AML-193 (cell line): ENCODE results near the gene VPS72.

Source experiments
- DNase-seq, 2 experiments: peaks; one replicate each; lab custom pipeline; 2025; lab: John Stamatoyannopoulos, UW

The VPS72 gene

DNA sequence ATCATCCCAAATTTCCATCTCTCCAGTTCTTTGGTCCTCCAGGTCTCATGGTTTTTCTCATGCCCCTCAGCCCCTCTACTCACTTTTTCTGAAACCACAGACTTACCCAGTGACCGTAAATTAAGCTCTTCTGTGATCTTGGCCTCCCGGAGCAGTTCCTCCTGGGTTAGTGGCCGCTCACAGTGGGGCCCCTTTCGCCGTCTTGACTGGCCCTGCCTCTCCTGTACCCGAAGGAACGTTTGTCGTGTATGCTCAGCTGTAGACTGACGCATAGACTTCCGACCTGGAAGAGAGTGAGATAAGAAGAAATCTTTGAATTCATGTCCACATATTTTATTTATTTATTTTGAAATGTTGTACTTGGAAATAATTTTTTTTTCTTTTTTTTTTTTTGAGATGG lies 5.8 kb downstream of the VPS72 start:
- DNase-seq, result no peak

DNA sequence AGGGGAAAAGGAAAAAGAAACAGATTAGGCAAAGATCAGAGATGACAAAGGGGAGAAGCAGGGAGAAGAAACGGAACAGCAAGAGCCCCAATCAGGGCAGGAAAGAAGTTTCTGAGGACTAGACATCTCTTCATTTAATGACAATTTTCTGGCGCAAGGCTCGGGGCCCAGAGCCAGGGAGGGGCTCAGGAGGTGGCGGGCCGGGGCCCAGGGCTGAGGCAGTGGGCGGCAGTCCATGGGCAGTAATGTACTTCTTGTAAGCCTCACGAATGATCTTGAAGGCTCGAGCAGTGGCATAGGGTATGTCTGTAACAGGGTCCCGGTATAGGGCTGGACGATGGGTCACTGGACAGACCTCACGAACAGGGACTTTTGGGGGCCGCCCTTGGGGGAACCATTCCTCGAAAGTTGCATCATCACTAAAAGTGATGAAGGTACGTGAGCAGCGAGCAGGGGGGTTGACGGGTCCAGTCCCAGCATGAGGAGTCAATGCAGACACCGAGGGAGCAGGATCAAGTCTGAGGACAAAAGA lies 13.4 kb downstream of the VPS72 start:
- no peak for DNase-seq

DNA sequence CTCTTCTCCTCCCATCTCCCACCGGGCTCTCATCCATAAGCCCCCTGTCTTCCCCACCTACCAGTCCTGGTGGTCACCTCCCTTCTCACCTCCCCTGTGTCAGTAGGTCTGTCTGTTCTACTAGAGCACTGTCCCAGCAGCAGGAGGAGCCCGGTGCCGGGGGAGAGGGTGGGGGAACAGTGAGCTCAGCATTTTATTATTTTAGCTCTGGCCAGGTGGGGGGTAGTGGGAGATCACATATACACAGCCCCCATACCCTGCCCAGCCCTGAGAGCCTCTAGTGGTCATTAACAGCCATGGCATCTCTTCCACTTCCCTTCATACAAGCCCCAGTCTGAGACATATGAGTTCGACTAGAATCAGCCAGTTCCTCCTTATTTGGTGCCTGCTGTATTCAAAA lies 14.1 kb downstream of the VPS72 start, which contains the start of gene TMOD4:
TMOD4 (minus strand) TSS at position 119 of the 400 bp plus-strand sequence. CDS start 1,106 bp downstream, outside the sequence.
- peak; percentile 28 to 41 for DNase-seq

DNA sequence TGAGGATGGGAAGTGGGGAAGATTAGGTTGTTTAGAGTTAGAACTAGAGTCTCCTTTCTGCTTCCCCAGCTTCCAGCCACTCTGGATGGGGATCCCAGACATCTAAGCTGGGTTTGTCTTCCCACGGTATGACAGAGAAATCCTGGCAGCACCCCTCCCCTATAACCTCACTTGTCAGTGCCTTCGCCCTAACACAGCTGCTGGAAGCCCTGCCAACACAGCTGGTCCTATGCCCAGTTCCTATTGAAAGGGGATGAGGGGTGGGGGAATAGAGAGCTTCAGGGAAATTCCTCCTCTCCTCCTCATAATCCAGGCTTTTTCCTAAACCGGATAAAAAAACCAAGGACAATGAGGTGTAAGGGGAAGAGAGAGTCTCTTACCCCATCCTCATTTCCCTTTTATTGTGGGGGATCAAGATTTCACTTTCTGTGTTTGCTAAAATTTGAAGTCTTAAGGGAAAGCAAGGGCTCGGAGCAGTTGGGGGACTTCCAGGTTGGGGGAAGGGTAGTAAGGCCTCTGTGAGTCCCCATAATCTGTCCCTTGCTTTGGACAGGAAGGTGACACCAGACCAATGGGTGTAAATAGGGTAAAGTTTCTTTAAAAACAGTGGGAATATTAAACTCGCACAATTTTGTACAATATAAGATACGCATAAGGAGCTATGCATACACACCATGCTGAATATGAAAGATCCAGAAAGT lies 14.8 kb downstream of the VPS72 start:
- no peak for DNase-seq

DNA sequence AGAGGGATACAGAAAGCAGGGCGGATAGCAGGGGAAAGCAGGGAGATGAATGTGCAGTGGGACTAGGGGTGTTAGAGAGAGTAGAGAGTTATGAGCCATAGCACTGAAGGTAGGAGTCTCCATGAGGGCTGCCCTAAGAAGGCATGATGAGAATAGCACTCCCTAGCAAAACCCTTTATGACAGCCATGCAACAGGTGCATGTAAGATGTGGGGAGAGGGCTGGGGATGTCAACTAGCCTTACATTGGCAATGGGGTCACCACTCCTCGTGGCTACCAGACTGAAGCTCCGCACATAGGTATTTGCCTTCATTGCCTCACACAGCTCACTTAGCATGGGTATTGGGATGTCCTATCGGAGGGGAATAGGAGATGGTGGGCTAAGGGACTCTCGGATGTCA lies 18.8 kb downstream of the VPS72 start:
- no peak for DNase-seq

DNA sequence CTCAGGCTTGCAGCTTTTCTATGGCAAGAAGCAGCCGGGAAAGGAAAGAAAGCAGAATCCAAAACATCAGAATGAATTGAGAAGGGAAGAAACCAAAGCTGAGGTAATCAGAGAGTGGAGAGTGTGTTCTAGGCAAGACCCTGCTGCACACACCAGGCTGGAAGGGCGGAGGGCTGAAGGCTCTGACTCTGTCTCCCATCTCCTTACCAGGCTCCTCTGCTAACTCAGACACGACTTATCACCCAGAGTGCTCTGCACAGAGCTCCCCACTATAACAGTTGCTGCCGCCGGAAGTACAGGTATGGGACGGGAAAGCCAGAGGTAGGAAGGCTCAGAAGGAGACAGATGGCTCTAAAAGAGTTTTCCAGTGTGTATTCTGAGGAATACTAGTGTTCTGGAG lies 22.9 kb downstream of the VPS72 start:
- DNase-seq, result no peak

DNA sequence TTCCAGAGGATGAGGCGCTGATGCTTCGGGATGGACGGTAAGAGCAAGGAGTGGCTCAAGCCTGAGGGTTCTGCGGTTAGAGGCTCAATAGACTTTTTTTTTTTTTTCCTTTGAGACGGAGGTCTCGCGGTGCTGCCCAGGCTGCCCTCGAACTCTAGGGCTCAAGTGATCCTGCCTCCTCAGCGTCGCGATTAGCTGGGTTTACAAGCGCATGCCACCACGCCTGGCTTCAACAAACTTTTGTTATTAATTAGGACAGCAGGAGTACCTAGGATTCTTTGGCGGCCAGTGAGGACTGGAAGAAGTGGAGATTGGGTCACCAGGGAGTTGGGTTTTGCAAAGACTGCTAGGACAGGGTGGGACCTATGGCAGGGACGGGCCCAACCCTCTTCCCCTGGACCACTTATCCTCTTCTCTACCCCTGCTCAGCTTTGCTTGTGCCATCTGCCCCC lies 23.5 kb downstream of the VPS72 start:
- no peak for DNase-seq

DNA sequence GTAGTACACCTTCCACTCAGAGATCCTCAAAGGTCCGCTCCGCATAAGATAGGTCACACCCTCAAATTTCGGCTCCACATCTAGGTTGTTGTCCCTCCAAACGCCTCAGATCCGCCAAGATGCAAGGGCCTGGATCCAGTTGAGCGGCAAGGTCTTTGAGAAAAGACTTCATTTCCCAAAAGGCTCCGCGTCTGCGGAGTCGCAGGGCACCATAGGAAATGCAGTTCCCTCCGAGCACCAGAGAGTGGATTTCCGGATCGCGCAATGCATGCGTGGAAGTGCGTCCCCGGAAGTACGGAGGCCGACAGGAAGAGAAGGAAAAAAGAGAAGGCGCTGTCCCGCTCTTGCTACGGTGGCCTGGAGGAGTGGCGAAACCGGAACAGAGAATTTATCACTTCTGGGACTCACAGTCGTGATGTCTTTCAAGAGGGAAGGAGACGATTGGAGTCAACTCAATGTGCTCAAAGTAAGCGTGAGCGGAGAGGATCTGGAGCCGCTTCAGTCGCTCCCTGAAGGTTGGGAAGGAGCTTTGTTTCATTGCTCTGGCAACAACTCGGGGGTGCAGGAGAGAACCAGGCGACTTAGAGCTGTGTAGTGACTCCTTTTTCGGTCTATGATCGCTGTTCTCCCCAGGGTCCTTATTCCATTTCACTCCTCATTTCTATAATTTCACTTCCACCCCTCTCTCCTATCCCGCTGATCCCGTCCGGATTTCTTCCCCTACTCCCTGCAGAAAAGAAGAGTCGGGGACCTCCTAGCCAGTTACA lies 24.1 kb downstream of the VPS72 start, which contains the start of the genes LYSMD1 and SCNM1:
LYSMD1 (minus strand) TSS at position 165 of the 767 bp plus-strand sequence. CDS start 644 bp downstream, outside the sequence.
SCNM1 (plus strand) TSS at position 407 of the 767 bp plus-strand sequence; CDS start at position 416, 9 bp downstream.
- DNase-seq, result peak; percentile 95 to 97

DNA sequence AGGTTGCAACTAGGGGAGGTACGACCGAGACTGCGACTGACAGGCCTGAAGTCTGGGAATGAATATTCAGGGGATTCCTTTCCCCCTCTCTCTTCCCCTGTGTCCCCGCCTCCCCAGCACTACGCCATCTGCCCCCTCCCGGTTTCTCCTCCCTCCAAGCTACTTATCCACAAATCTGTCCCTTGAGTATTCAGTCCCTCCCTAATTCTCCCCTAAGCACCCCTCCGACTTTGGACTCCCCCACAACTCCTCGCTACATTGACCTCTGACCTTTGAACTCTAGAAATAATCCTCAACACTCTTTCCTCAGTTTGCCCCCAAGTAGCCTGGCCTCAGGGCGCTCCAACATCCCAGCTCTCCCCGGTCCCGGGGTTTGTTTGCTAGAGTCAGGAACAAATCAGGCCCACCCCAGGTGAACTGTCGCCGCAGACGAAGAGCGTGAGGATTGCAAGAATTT lies 24.7 kb downstream of the VPS72 start:
- DNase-seq, result no peak

DNA sequence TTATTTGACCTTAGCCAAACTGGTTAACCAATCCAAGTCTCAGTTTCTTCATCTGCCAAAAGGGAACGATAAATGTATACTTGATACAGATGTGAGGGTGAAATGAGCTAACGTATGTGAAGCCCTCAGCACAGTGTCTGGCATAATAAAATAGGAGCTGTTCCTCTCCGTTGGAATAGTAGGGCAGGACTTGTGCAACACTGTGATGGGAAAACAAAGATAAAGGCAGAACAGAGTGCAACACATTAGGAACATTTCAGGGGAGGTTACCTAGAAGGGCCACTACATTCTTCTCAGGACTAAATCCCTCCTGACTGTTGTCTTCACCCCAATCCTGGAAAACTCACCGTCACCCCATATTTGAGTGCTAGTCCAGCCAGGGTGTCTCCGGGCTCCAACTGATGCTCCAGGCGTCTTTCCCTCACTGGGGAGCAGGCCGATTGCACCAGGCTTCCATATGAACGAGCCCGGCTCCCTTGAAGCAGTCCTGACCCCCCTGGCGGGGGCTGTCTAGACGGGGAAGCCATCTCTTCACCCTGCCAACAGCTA lies 25.2 kb downstream of the VPS72 start:
- no peak for DNase-seq

DNA sequence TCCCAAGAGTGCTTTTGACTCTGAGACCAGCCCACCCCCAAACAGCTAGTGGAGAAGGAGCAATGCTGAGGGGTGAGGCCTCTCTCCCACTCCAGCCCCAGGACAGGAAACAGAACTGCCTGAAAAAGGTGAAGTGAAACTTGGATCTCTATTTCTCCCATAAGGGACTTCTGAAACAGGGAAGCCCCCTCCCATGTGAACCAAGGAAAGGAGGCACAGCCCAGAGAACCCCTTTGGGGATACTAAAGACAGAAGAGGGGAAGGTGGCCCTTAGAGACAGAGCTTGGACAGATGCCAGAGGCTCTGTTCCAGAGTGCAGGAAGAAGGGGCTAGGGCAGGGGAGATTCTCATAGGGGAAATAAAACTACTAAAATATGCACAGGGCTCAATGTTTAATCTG lies 30.6 kb downstream of the VPS72 start:
- no peak for DNase-seq

DNA sequence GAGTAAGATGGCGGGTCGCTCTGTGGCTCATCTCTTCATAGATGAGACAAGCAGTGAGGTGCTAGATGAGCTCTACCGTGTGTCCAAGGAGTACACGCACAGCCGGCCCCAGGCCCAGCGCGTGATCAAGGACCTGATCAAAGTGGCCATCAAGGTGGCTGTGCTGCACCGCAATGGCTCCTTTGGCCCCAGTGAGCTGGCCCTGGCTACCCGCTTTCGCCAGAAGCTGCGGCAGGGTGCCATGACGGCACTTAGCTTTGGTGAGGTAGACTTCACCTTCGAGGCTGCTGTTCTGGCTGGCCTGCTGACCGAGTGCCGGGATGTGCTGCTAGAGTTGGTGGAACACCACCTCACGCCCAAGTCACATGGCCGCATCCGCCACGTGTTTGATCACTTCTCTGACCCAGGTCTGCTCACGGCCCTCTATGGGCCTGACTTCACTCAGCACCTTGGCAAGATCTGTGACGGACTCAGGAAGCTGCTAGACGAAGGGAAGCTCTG lies 31.2 kb downstream of the VPS72 start:
- DNase-seq, result no peak

DNA sequence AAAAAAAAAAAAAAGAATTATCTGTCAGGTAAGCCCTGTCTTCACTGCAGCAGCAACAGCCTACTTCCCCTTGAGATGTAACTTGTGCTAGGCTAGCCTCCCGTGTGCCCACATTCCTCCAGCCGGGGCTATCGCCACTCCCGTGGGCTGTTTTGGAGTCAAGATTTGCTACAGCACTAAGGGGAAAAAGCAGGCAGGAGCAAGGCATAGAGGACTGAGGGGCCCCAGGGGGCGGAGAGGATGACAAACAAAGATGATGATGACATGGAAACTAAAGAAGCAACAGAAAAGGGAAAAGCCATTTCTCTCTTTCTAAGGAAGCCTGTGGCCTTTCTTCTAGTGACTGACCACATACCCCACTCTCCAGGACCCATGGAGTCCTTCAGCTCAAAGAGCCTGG lies 31.7 kb downstream of the VPS72 start:
- no peak for DNase-seq

DNA sequence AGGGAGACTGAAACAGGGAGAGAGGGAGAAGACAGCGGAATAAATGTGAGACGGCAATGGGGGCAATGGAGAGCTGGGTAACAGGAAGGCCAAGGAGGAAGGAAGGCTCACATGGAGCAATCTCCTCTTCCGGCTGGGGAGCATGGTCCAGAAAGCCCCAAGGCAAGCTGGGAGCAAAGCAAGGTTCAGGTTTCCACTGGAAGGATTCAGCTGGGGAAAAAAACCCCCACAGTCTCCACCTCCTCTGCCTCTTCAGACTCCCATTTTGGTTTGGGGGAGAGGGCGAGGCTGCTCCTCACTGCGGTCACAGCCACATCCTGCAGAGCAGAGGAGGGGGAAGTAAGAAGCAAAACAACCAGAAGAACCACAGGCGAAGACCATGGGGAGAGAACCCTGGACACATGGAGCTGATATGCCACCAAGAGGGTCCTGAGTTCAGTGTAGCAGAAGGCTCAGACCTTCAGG lies 32.9 kb downstream of the VPS72 start:
- DNase-seq, result peak; percentile 94 to 95

DNA sequence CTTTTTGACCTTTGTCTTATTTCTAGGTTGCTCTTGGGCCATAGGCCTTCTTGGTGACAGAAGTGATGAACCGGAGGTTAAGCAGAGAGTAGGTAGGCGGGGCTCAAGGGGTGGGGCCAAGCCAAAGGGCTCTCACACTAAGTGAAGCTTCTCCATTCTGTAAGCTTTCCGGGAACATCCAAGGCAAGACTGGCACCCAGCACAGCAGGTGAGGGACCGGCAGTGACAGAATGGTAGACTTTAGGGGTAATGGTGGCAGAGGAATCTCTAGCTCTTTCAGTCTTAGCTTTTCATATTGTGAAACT lies 33.5 kb downstream of the VPS72 start, which contains the start of gene TNFAIP8L2:
TNFAIP8L2 (plus strand) TSS at position 135 of the 305 bp plus-strand sequence. CDS start 2,049 bp downstream, outside the sequence.
- DNase-seq, result peak; percentile 86

DNA sequence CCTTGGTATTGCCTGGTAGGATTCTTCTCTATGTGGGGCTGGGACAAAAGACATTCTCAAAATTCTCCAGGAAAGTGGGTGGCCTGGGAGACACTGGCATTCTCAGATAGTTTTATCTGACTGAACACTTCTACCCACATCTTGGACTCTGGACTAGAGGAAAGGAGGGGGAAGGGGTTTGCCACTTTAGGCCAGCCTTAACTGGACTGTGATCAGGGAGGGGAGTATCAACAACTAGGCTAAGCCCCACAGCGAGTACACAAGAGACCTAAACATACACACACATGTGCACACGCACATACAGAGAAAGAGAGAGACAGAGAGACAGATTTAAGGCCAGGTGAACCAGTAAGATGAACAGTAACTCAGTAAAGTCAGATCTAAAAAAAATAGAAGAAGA lies 42.3 kb downstream of the VPS72 start:
- DNase-seq, result no peak

DNA sequence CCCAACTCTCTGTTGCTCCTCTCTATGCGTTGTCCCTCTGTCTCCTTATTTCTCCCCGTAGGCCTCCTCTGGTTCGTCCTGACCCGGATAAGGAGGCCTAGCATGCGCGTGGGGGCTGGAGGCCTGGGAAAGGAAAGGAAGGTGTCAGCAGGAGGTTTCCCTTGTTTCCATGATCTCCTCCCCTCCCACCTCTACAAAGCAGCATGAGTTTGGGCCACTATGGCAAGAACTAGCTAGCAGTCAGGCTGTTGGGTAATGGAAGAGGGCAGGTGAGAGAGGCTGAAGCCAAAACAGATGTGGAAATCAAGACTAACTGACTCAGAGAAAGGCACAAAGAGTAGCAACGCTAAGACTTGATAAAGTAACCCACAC lies 42.9 kb downstream of the VPS72 start:
- no peak for DNase-seq

DNA sequence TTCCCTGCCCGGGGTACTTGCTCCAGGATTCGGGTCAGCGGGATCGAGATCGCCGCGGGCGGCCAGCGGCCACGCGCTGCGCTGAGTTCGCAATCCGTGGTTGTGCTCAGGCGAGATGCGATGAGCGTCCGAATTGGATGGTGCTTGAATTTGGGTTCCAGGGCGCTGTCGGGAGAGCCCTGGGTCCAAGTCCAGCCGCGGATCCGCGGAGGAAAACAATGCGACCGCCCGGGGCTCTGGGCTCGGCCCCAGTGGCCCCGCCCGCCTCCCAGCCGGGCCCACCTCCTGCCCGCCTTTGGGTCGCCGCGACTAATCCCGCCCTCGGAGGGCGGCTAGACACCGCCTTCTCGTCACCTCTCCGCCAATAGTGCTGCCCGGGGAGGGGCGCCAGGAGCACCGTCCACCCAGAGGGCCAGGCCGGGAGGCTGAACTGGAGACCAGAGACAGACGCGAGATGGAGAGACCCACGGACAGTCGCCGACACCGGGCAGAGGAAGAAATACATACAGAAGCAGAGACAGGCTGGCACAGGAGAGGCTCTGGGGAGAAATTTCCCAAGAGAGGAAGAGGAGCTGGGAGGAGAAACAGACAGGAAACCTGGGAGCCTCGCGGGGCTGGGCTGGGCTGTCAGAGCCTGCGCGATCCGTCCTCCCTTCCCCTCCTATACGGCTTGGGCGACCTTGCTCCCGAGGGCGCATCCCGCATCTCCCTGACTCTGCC lies 43.4 kb downstream of the VPS72 start, which contains the start of gene SEMA6C:
SEMA6C (minus strand) TSS at position 220 of the 720 bp plus-strand sequence. CDS start 4,010 bp downstream, outside the sequence.
- DNase-seq, result peak; percentile 82 to 85

DNA sequence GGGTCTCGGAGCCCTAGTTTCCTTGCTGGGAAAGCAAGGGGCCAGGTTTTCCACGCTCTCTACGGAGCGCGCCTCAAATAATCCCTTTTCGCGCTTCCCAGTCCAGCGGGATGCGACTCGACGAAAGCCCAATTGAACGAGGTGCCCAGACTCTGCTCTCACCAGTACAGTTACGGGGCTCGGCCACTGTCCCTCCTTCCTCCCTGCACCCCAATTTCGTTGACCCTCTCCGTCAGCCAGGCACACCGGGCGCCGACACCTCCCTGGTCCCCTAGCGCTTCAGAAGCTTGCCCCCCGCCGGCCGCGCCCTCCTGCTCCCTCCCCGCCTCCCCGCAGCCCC lies 44.0 kb downstream of the VPS72 start:
- DNase-seq, result no peak

DNA sequence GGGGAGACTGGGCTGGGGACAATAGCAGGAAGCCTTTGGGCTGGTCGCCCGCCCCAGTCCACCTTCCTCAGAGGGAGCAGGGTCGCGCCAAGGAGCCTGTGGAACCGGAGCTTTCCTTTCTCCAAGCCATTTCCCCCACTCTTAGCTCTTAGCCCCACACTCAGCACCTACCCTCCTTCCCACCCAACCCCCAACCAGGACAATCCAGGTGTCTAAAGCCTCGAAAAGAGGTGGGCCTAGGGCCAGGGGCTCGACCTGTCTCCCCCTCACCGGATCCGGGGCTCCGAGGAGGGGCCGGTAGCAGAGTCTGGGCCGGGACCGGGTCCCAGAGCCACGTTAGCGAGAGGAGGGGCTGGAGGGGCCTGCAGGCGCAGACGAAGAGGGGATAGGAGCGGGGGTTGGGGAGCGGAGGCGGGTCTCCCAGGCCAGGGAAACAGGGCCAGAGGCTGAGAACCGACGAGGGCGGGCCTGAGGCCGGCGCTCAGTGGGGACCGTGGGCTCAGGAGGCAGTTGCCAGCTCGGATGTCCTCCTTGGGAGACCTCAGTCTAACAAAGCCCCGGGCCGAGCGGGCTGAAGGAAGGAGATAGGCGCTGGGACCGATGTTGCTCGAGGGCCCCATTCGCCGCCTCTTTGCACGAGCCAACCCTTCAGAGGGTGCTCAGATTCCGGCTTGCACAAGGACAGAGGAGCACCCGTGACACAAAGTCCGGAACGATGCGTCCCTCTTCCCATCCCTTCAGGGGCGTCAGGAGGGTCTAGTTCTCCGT lies 44.5 kb downstream of the VPS72 start:
- DNase-seq, result no peak
